ENCODE data around the gene NTSR1. TPM values are rescaled to one million over a fixed set of nuclear protein-coding genes. Genes with fewer than 3 reads are reported as not detected.
A peak's percentile ranks its signal among the peaks of the same experiment; 100 is the strongest.

Gene NTSR1
- total and polyA plus RNA-seq, 7 donors, result 0.60 to 54.0 (median 8.8) TPM; not detected in 1

DNA sequence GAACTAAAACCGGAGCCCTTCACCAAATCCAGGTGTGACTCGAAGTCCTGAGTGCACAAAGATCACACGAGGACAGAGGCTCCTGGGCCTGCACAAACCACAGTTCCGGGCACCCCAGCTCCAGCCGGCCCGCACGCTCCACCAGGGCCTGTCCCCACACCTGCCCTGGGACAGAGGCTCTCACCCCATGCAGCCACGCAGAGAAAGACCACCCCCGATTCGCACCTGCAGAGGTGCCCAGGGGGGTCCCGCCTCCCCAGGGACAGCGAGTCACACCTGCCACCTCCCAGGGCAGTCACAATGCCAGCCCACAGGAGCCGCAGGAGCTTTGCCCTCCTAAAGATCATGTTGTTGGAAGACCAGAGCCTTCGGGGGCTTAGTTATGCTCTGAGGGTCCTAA is 62.3 kb downstream of the NTSR1 start:
- Histone ChIP-seq H3K4me1 (peaks cover 0 to 28% (median 14%) of the 10 kb centered on the region in 4 donors), H3K27me3 (no peaks in the 10 kb centered on the region), H3K36me3 (no peaks in the 10 kb centered on the region), H3K27ac (no peak overlapping the region), H3K4me3 (no peak overlapping the region), H3K9me3 (no peaks in the 10 kb centered on the region)
- intact Hi-C loops (cut with DNase I), result no loop called here
- WGBS, 2 donors, result 83 to 89% methylated on average over 14 of the region's 14 CpGs
- no peak for DNase-seq
- no peak for TF ChIP-seq POLR2AphosphoS5 (IDR thresholded peaks at IDR 0.05)

DNA sequence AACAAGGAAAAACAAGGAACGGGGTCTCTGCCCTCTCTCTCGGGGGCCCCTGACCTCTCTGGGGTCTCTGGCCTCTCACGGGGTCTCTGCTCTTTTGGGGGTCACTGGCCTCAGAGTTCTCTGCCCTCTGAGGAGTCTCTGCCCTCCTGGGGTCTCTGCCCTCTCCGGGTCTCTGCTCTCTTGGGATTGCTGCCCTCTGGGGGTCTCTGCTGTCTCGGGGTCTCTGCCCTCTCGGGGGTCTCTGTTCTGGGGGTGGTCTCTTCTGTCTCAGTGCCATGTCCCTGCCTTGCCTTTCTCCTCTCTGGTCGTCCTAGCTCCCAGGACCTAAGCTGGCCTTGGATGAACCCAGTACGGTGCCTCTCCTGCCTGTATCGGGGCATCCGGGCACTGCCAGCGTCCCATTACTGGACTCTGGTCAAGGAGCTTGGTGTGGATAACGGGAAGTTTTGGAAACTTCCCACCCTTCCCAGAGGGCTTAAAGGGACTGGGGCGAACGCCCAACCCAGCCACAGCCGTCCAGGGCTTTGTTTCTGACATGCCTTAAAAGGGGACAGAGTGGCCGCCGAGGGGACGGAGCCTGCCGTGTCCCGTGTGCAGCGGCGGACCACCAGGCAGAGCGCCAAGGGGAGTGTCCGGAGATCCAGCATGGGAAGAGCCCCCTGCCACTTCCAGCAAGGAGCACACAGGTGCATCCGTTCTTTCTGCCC is 62.9 kb downstream of the NTSR1 start:
- no peak for DNase-seq
- no peak for TF ChIP-seq POLR2A (IDR thresholded peaks at IDR 0.05)
- intact Hi-C loops (cut with DNase I), result no loop called here
- Histone ChIP-seq H3K27ac (no peak overlapping the region), H3K36me3 (no peaks in the 10 kb centered on the region), H3K27me3 (no peaks in the 10 kb centered on the region), H3K4me1 (peaks cover 0 to 28% (median 14%) of the 10 kb centered on the region in 4 donors), H3K4me3 (no peak overlapping the region), H3K9me3 (no peaks in the 10 kb centered on the region)
- 80 to 85% methylated on average over 25 of the region's 25 CpGs for WGBS, 2 donors

DNA sequence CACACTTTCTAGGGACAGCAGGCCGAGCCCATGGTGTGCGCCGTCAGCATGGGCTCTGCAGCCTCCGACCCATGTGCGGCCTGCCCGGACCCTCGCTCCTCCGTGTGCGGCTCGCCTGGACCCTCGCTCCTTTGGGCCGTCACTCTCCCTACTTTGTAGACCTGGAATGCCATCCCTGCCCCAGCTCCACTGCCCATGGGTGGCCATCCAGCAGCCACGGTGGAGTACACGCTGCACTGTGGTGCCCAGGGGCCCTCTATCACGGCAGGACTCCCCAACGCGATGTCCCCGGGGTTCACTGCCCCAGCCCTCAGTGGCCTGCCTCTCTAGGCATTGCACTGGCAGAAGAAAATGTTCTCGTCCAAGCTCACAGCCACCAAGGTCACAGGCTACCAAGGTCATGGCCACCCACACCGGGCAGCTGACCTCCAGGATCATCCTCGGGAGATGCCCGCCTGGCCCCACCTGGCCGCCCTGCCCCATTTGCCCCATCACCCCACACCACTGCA is 63.5 kb downstream of the NTSR1 start:
- H3K4me1 ChIP-seq, result peaks cover 0 to 28% (median 14%) of the 10 kb centered on the region in 4 donors
- H3K9me3 ChIP-seq, result no peaks in the 10 kb centered on the region
- no peak overlapping the region for H3K27ac ChIP-seq
- H3K36me3 ChIP-seq, result no peaks in the 10 kb centered on the region
- no peaks in the 10 kb centered on the region for H3K27me3 ChIP-seq
- intact Hi-C loops (cut with DNase I), result no loop called here
- DNase-seq, result no peak
- TF ChIP-seq CTCF (IDR thresholded peaks at IDR 0.05) (no peak), POLR2A (IDR thresholded peaks at IDR 0.05) (no peak), EP300 (IDR thresholded peaks at IDR 0.05) (no peak), POLR2AphosphoS5 (IDR thresholded peaks at IDR 0.05) (no peak)
- 90 to 93% methylated on average over 23 of the region's 23 CpGs for WGBS, 2 donors
- no peak overlapping the region for H3K4me3 ChIP-seq

- 66 to 73% methylated on average over 11 of the region's 11 CpGs for WGBS, 2 donors
- intact Hi-C loops (cut with DNase I), result no loop called here
Measured at GRCh38 chr20:62772619-62772989, 64.0 kb downstream of the NTSR1 start.

GRCh38 chr20:62772990-62773844 is 64.6 kb downstream of the NTSR1 start:
- peaks cover 0 to 23% (median 12%) of the 10 kb centered on the region in 4 donors for H3K4me1 ChIP-seq
- H3K36me3 ChIP-seq, result no peaks in the 10 kb centered on the region
- intact Hi-C loops (cut with DNase I), result no loop called here
- TF ChIP-seq CTCF (IDR thresholded peaks at IDR 0.05) (no peak), POLR2A (IDR thresholded peaks at IDR 0.05) (no peak), POLR2AphosphoS5 (IDR thresholded peaks at IDR 0.05) (no peak), EP300 (IDR thresholded peaks at IDR 0.05) (no peak)
- H3K9me3 ChIP-seq, result no peaks in the 10 kb centered on the region
- no peak overlapping the region for H3K4me3 ChIP-seq
- DNase-seq, result no peak
- H3K27me3 ChIP-seq, result no peaks in the 10 kb centered on the region
- 38 to 69% methylated on average over 19 of the region's 19 CpGs for WGBS, 2 donors
- peak overlapping the region in 1 of 4 donors; percentile 28 for H3K27ac ChIP-seq

More at GRCh38 chr20:62772619-62772989, 64.0 kb downstream of the NTSR1 start:
- Histone ChIP-seq H3K4me3 (no peak overlapping the region), H3K9me3 (no peaks in the 10 kb centered on the region), H3K27ac (peak overlapping the region in 1 of 4 donors; percentile 28), H3K4me1 (peaks cover 0 to 28% (median 14%) of the 10 kb centered on the region in 4 donors), H3K27me3 (no peaks in the 10 kb centered on the region), H3K36me3 (no peaks in the 10 kb centered on the region)
- no peak for DNase-seq
- TF ChIP-seq CTCF (IDR thresholded peaks at IDR 0.05) (no peak), POLR2A (IDR thresholded peaks at IDR 0.05) (no peak), EP300 (IDR thresholded peaks at IDR 0.05) (no peak), POLR2AphosphoS5 (IDR thresholded peaks at IDR 0.05) (no peak)

All from sigmoid colon (tissue), 7 donors.